ENCODE data around the gene LRCOL1. TPM values are rescaled to one million over a fixed set of nuclear protein-coding genes. Genes with fewer than 3 reads are reported as not detected.

Gene LRCOL1
- polyA plus RNA-seq, 2 donors: 0.22 TPM; not detected in 1

DNA sequence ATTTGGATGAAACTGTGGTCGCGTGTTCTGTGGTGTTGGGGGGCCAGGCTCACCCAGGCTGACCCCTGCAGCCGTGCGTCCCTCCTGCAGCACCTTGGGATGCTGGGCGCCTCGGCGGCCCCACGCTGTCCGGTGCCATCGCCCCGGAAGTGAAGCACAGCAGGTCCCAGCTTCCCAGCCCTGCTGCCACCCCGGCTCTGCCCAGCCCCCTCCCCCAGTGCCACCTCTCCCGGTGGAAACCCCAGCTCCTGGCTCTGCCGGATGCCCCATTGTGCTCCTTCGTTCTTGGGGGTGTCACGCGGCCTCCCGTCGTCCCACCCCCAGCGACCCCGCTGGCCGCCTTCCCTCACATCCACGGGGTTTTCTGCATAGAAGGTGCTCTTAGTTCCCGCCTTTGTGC is 25.2 kb downstream of the LRCOL1 start:
- Histone ChIP-seq H3K27ac (ENCODE audit: low read depth in 2 of 2, low read length in 1 of 2) (no peak overlapping the region), H3K4me3 (ENCODE audit: low read depth in 1 of 2, low read length in 2 of 2) (no peak overlapping the region), H3K9me3 (ENCODE audit: control insufficient read depth in 2 of 2, insufficient read depth in 1 of 2, low read depth in 1 of 2, low read length in 1 of 2) (no peaks in the 10 kb centered on the region), H3K27me3 (ENCODE audit: control insufficient read depth in 1 of 2, insufficient read depth in 2 of 2, low read length in 2 of 2) (no peaks in the 10 kb centered on the region), H3K36me3 (ENCODE audit: control insufficient read depth in 2 of 2, insufficient read depth in 2 of 2, low read length in 1 of 2) (peaks cover 0 to 15% of the 10 kb centered on the region in 2 donors), H3K4me1 (ENCODE audit: control insufficient read depth in 2 of 2, insufficient read depth in 2 of 2, low read length in 1 of 2) (no peaks in the 10 kb centered on the region)
- WGBS, 2 donors: 78% methylated on average over 21 to 24 of the region's 24 CpGs

DNA sequence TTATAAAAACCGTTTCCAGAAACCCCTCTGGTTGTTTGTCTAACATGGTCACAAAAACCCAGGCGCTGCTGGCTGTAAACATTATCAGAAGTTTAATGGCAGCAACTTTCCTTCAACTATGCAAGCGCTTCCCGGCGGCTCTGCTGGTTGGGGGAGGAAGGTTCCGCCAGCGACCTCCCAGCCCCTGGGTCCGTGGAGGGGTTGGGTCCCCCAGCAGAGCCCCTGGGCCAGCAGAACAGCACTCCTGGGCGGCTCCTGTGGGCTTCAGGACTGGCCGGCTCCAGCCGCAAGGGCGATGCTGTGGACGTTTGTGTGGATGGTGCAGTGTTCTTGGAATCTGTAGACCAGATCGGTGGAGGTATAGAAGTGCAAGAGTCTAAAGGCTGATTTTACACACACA is 26.0 kb downstream of the LRCOL1 start:
- Histone ChIP-seq H3K36me3 (ENCODE audit: control insufficient read depth in 2 of 2, insufficient read depth in 2 of 2, low read length in 1 of 2) (peaks cover 0 to 15% of the 10 kb centered on the region in 2 donors), H3K27me3 (ENCODE audit: control insufficient read depth in 1 of 2, insufficient read depth in 2 of 2, low read length in 2 of 2) (no peaks in the 10 kb centered on the region), H3K27ac (ENCODE audit: low read depth in 2 of 2, low read length in 1 of 2) (no peak overlapping the region), H3K9me3 (ENCODE audit: control insufficient read depth in 2 of 2, insufficient read depth in 1 of 2, low read depth in 1 of 2, low read length in 1 of 2) (no peaks in the 10 kb centered on the region), H3K4me3 (ENCODE audit: low read depth in 1 of 2, low read length in 2 of 2) (no peak overlapping the region), H3K4me1 (ENCODE audit: control insufficient read depth in 2 of 2, insufficient read depth in 2 of 2, low read length in 1 of 2) (no peaks in the 10 kb centered on the region)
- WGBS, 2 donors: 87 to 92% methylated on average over 14 of the region's 14 CpGs

GRCh38 chr12:132583736-132584135 is 26.6 kb downstream of the LRCOL1 start:
- 69 to 84% methylated on average over 22 to 29 of the region's 29 CpGs for WGBS, 2 donors

GRCh38 chr12:132583411-132583710 is 27.0 kb downstream of the LRCOL1 start:
- H3K36me3 ChIP-seq (ENCODE audit: control insufficient read depth in 2 of 2, insufficient read depth in 2 of 2, low read length in 1 of 2): peaks cover under 1 to 18% of the 10 kb centered on the region in 2 donors

More at GRCh38 chr12:132583736-132584135, 26.6 kb downstream of the LRCOL1 start:
- H3K27ac ChIP-seq (ENCODE audit: low read depth in 2 of 2, low read length in 1 of 2): no peak overlapping the region
- H3K4me3 ChIP-seq (ENCODE audit: low read depth in 1 of 2, low read length in 2 of 2): no peak overlapping the region
- peaks cover 0 to 15% of the 10 kb centered on the region in 2 donors for H3K36me3 ChIP-seq (ENCODE audit: control insufficient read depth in 2 of 2, insufficient read depth in 2 of 2, low read length in 1 of 2)
- no peaks in the 10 kb centered on the region for H3K27me3 ChIP-seq (ENCODE audit: control insufficient read depth in 1 of 2, insufficient read depth in 2 of 2, low read length in 2 of 2)
- H3K4me1 ChIP-seq (ENCODE audit: control insufficient read depth in 2 of 2, insufficient read depth in 2 of 2, low read length in 1 of 2): no peaks in the 10 kb centered on the region
- H3K9me3 ChIP-seq (ENCODE audit: control insufficient read depth in 2 of 2, insufficient read depth in 1 of 2, low read depth in 1 of 2, low read length in 1 of 2): no peaks in the 10 kb centered on the region

GRCh38 chr12:132582582-132583410 is 27.6 kb downstream of the LRCOL1 start:
- Histone ChIP-seq H3K9me3 (ENCODE audit: control insufficient read depth in 2 of 2, insufficient read depth in 1 of 2, low read depth in 1 of 2, low read length in 1 of 2) (no peaks in the 10 kb centered on the region), H3K36me3 (ENCODE audit: control insufficient read depth in 2 of 2, insufficient read depth in 2 of 2, low read length in 1 of 2) (peaks cover 2 to 20% of the 10 kb centered on the region in 2 donors), H3K4me3 (ENCODE audit: low read depth in 1 of 2, low read length in 2 of 2) (no peak overlapping the region), H3K27ac (ENCODE audit: low read depth in 2 of 2, low read length in 1 of 2) (peak overlapping the region in 1 of 2 donors; percentile 24), H3K4me1 (ENCODE audit: control insufficient read depth in 2 of 2, insufficient read depth in 2 of 2, low read length in 1 of 2) (peaks cover 0 to 3% of the 10 kb centered on the region in 2 donors), H3K27me3 (ENCODE audit: control insufficient read depth in 1 of 2, insufficient read depth in 2 of 2, low read length in 2 of 2) (no peaks in the 10 kb centered on the region)
- WGBS, 2 donors: 70 to 72% methylated on average over 72 to 89 of the region's 89 CpGs

More at GRCh38 chr12:132583411-132583710, 27.0 kb downstream of the LRCOL1 start:
- WGBS, 2 donors: 62 to 72% methylated on average over 50 of the region's 50 CpGs
- Histone ChIP-seq H3K4me3 (ENCODE audit: low read depth in 1 of 2, low read length in 2 of 2) (no peak overlapping the region), H3K4me1 (ENCODE audit: control insufficient read depth in 2 of 2, insufficient read depth in 2 of 2, low read length in 1 of 2) (peaks cover 0 to under 1% of the 10 kb centered on the region in 2 donors), H3K27me3 (ENCODE audit: control insufficient read depth in 1 of 2, insufficient read depth in 2 of 2, low read length in 2 of 2) (no peaks in the 10 kb centered on the region), H3K9me3 (ENCODE audit: control insufficient read depth in 2 of 2, insufficient read depth in 1 of 2, low read depth in 1 of 2, low read length in 1 of 2) (no peaks in the 10 kb centered on the region), H3K27ac (ENCODE audit: low read depth in 2 of 2, low read length in 1 of 2) (no peak overlapping the region)

DNA sequence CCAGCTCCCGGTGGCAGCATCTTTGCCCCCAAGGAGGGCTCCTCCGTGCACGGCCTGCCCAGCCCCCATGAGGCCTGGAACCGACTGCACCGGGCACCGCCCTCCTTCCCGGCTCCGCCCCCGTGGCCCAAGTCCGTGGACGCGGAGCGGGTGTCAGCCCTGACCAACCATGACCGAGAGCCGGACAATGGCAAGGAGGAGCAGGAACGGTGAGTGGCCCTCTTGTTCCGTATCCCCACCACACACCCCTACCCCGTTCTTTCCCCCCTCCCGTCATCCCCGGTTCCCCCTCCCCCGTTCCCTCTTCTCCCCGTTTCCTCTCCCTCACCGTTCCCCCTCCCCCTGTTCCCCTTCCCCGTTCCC is 28.3 kb downstream of the LRCOL1 start:
- 65 to 68% methylated on average over 20 to 24 of the region's 24 CpGs for WGBS, 2 donors
- H3K4me1 ChIP-seq (ENCODE audit: control insufficient read depth in 2 of 2, insufficient read depth in 2 of 2, low read length in 1 of 2): peaks cover 0 to 3% of the 10 kb centered on the region in 2 donors

DNA sequence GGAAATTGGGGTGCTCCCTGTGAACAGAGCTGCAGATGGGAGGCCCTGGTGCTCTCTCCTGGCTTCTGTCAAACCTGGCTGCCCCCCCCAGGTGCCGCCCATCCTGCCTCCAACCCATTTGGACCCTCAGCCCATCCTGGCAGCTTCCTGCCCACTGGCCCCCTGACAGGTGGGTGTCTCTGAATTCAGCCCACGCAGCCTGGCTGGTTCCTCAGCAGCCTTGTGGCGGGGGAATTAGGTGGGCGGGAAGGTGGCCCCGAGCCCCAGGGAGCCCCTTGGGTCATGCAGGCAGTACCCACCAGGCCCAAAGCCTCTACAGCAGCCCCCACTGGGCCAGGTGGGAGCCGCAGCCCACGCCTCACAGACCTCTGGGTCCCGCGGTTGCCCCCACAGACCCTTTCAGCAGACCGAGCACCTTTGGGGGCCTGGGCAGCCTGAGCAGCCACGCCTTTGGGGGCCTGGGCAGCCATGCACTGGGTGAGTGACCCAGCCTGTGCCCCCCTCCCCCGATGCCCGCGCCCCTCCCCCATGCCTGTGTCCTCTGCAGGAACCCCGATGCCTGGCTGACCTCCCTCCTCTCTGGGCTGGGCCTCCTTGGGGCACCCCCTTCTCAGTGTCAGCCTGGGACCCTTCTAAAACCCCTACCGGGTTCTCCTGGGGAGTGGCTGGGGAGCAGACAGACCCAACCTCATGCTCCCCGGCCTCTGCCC is 28.9 kb downstream of the LRCOL1 start:
- Histone ChIP-seq H3K27me3 (ENCODE audit: control insufficient read depth in 1 of 2, insufficient read depth in 2 of 2, low read length in 2 of 2) (no peaks in the 10 kb centered on the region), H3K4me3 (ENCODE audit: low read depth in 1 of 2, low read length in 2 of 2) (no peak overlapping the region), H3K4me1 (ENCODE audit: control insufficient read depth in 2 of 2, insufficient read depth in 2 of 2, low read length in 1 of 2) (peaks cover 0 to 3% of the 10 kb centered on the region in 2 donors), H3K9me3 (ENCODE audit: control insufficient read depth in 2 of 2, insufficient read depth in 1 of 2, low read depth in 1 of 2, low read length in 1 of 2) (no peaks in the 10 kb centered on the region), H3K36me3 (ENCODE audit: control insufficient read depth in 2 of 2, insufficient read depth in 2 of 2, low read length in 1 of 2) (peaks cover 2 to 33% of the 10 kb centered on the region in 2 donors), H3K27ac (ENCODE audit: low read depth in 2 of 2, low read length in 1 of 2) (no peak overlapping the region)
- 85 to 88% methylated on average over 17 of the region's 17 CpGs for WGBS, 2 donors

More for the DNA sequence above, 28.3 kb downstream of the LRCOL1 start:
- Histone ChIP-seq H3K27me3 (ENCODE audit: control insufficient read depth in 1 of 2, insufficient read depth in 2 of 2, low read length in 2 of 2) (no peaks in the 10 kb centered on the region), H3K27ac (ENCODE audit: low read depth in 2 of 2, low read length in 1 of 2) (no peak overlapping the region), H3K36me3 (ENCODE audit: control insufficient read depth in 2 of 2, insufficient read depth in 2 of 2, low read length in 1 of 2) (peaks cover 2 to 27% of the 10 kb centered on the region in 2 donors), H3K4me3 (ENCODE audit: low read depth in 1 of 2, low read length in 2 of 2) (no peak overlapping the region), H3K9me3 (ENCODE audit: control insufficient read depth in 2 of 2, insufficient read depth in 1 of 2, low read depth in 1 of 2, low read length in 1 of 2) (no peaks in the 10 kb centered on the region)

- WGBS, 2 donors: 91 to 94% methylated on average over 12 of the region's 12 CpGs
- Histone ChIP-seq H3K27me3 (ENCODE audit: control insufficient read depth in 1 of 2, insufficient read depth in 2 of 2, low read length in 2 of 2) (no peaks in the 10 kb centered on the region), H3K36me3 (ENCODE audit: control insufficient read depth in 2 of 2, insufficient read depth in 2 of 2, low read length in 1 of 2) (peaks cover 2 to 34% of the 10 kb centered on the region in 2 donors), H3K4me3 (ENCODE audit: low read depth in 1 of 2, low read length in 2 of 2) (no peak overlapping the region), H3K9me3 (ENCODE audit: control insufficient read depth in 2 of 2, insufficient read depth in 1 of 2, low read depth in 1 of 2, low read length in 1 of 2) (no peaks in the 10 kb centered on the region), H3K4me1 (ENCODE audit: control insufficient read depth in 2 of 2, insufficient read depth in 2 of 2, low read length in 1 of 2) (peaks cover 0 to 3% of the 10 kb centered on the region in 2 donors), H3K27ac (ENCODE audit: low read depth in 2 of 2, low read length in 1 of 2) (no peak overlapping the region)
Observed at GRCh38 chr12:132580701-132581292, 29.6 kb downstream of the LRCOL1 start.

GRCh38 chr12:132579744-132580143 is 30.6 kb downstream of the LRCOL1 start:
- Histone ChIP-seq H3K4me3 (ENCODE audit: low read depth in 1 of 2, low read length in 2 of 2) (no peak overlapping the region), H3K4me1 (ENCODE audit: control insufficient read depth in 2 of 2, insufficient read depth in 2 of 2, low read length in 1 of 2) (peaks cover 0 to 3% of the 10 kb centered on the region in 2 donors), H3K9me3 (ENCODE audit: control insufficient read depth in 2 of 2, insufficient read depth in 1 of 2, low read depth in 1 of 2, low read length in 1 of 2) (no peaks in the 10 kb centered on the region), H3K27ac (ENCODE audit: low read depth in 2 of 2, low read length in 1 of 2) (no peak overlapping the region), H3K36me3 (ENCODE audit: control insufficient read depth in 2 of 2, insufficient read depth in 2 of 2, low read length in 1 of 2) (peaks cover 2 to 38% of the 10 kb centered on the region in 2 donors), H3K27me3 (ENCODE audit: control insufficient read depth in 1 of 2, insufficient read depth in 2 of 2, low read length in 2 of 2) (no peaks in the 10 kb centered on the region)
- WGBS, 2 donors: 50 to 69% methylated on average over 12 of the region's 12 CpGs
